SK-N-SH (cell line): Measurements from ENCODE around the gene MINDY2. TPM values are rescaled to one million over a fixed set of nuclear protein-coding genes. Genes with fewer than 3 reads are reported as not detected.

Experiments used
- CTCF ChIA-PET: fragments of 300-600, 350-600 bp; formaldehyde crosslinking; extraction: SDS; loops from one replicate; lab custom pipeline; 2021; lab: Yijun Ruan, JAX
- POLR2A ChIA-PET: fragments of 350-600 bp; sonication (Branson Sonifier 250); formaldehyde crosslinking; extraction: SDS; loops from one replicate; lab custom pipeline; 2020; ENCODE audit warnings: antibody characterized with exemption, inconsistent platforms; lab: Yijun Ruan, JAX
- DNase-seq: peaks from one replicate; pipeline ENCODE4 v3.0.0; 2012
- H2AFZ ChIP-seq: fragments of 200-600 bp; sonication (generic); 2 replicates; pipeline ENCODE4 v1.8.1; 2016; ENCODE audit warnings: antibody characterized with exemption, mild to moderate bottlenecking, low read depth
- H3F3A ChIP-seq: fragments of 200-600 bp; sonication (generic); replicated peaks from 2 replicates; pipeline ENCODE3; 2016; ENCODE audit warnings: antibody characterized with exemption, mild to moderate bottlenecking; ENCODE audit not compliant: insufficient read depth
- H3K27ac ChIP-seq, 2 experiments: fragments of 200-500 bp in 1 of 2; fragments of 200-600 bp in 1 of 2; sonication (Bioruptor generic) in 1 of 2; sonication (generic), shearing (Covaris generic) in 1 of 2; 2 replicates each; pipeline versions ENCODE4 v1.5.1 to v1.6.1; 2014 to 2016; ENCODE audit warnings: low read depth in 2 of 2, inconsistent platforms in 1 of 2, low read length in 1 of 2, mild to moderate bottlenecking in 1 of 2, mixed read lengths in 1 of 2
- H3K27me3 ChIP-seq: fragments of 200-600 bp; sonication (generic), shearing (Covaris generic); 2 replicates; pipeline ENCODE4 v1.6.1; 2016; ENCODE audit warnings: mixed run types; ENCODE audit not compliant: insufficient read depth
- H3K36me3 ChIP-seq, 2 experiments: fragments of 200-500 bp in 1 of 2; fragments of 200-600 bp in 1 of 2; sonication (Bioruptor generic) in 1 of 2; sonication (generic) in 1 of 2; replicated peaks in 1 of 2; 2 replicates each; pipeline versions ENCODE3 to v1.5.1; 2014 to 2016; ENCODE audit warnings: low read length in 1 of 2, mild to moderate bottlenecking in 1 of 2; ENCODE audit not compliant: insufficient read depth in 2 of 2, control insufficient read depth in 1 of 2
- H3K4me1 ChIP-seq, 2 experiments: fragments of 200-500 bp in 1 of 2; fragments of 200-600 bp in 1 of 2; sonication (Bioruptor generic) in 1 of 2; sonication (generic), shearing (Covaris generic) in 1 of 2; 2 replicates each; pipeline versions ENCODE4 v1.5.1 to v1.6.1; 2014 to 2016; ENCODE audit warnings: low read depth in 1 of 2, low read length in 1 of 2, mixed run types in 1 of 2; ENCODE audit not compliant: insufficient read depth in 2 of 2, control insufficient read depth in 1 of 2
- H3K4me2 ChIP-seq: fragments of 200-600 bp; sonication (generic), shearing (Covaris generic); 2 replicates; pipeline ENCODE4 v1.6.1; 2017; ENCODE audit warnings: mixed run types
- H3K4me3 ChIP-seq, 2 experiments: fragments of 200-500 bp in 1 of 2; fragments of 200-600 bp in 1 of 2; sonication (Bioruptor generic) in 1 of 2; sonication (generic), shearing (Covaris generic) in 1 of 2; 2 replicates each; pipeline versions ENCODE4 v1.5.1 to v1.8.1; 2014 to 2016; ENCODE audit warnings: low read depth in 2 of 2, inconsistent platforms in 1 of 2, low read length in 1 of 2, mild to moderate bottlenecking in 1 of 2, mixed read lengths in 1 of 2, moderate library complexity in 1 of 2
- H3K79me2 ChIP-seq: fragments of 200-600 bp; sonication (generic); 2 replicates; pipeline ENCODE4 v1.8.1; 2017; ENCODE audit warnings: mild to moderate bottlenecking; ENCODE audit not compliant: insufficient read depth
- H3K9ac ChIP-seq: fragments of 200-600 bp; sonication (generic); 2 replicates; pipeline ENCODE4 v1.6.1; 2017; ENCODE audit warnings: mixed run types
- H3K9me2 ChIP-seq: fragments of 200-600 bp; sonication (generic); 2 replicates; pipeline ENCODE4 v1.6.1; 2017; ENCODE audit warnings: mixed run types
- H3K9me3 ChIP-seq: fragments of 200-600 bp; sonication (generic); 2 replicates; pipeline ENCODE4 v1.6.1; 2017; ENCODE audit warnings: mixed run types, mild to moderate bottlenecking, moderate library complexity
- H4K20me1 ChIP-seq: fragments of 200-600 bp; sonication (generic); 2 replicates; pipeline ENCODE4 v1.6.1; 2017; ENCODE audit warnings: mild to moderate bottlenecking, mixed run types; ENCODE audit not compliant: insufficient read depth
- CHD2 ChIP-seq: fragments of 150-350 bp; IDR thresholded peaks from 2 replicates; pipeline ENCODE4 v1.6.1; 2018; ENCODE audit warnings: low read length; ENCODE audit not compliant: partially characterized antibody
- EP300 ChIP-seq, 2 experiments: IDR thresholded peaks; 2 replicates each; pipeline versions ENCODE4 v1.4.0 to v1.6.1; 2012; ENCODE audit warnings: borderline replicate concordance in 1 of 2, low read depth in 1 of 2, low read length in 1 of 2
- MEF2A ChIP-seq: IDR thresholded peaks from 2 replicates; pipeline ENCODE4 v1.4.0; 2012; ENCODE audit warnings: low read depth, borderline replicate concordance
- NFIC ChIP-seq: IDR thresholded peaks from 2 replicates; pipeline ENCODE4 v1.4.0; 2012; ENCODE audit warnings: borderline replicate concordance
- RCOR1 ChIP-seq: fragments of 150-350 bp; IDR thresholded peaks from 2 replicates; pipeline ENCODE4 v1.6.1; 2017; ENCODE audit warnings: antibody characterized with exemption, low read length
- SIN3A ChIP-seq: IDR thresholded peaks from 2 replicates; pipeline ENCODE4 v1.6.1; 2012; ENCODE audit warnings: low read depth, mild to moderate bottlenecking, low read length, moderate library complexity, borderline replicate concordance
- SMC3 ChIP-seq: IDR thresholded peaks from 2 replicates; pipeline ENCODE4 v1.6.1; 2012; ENCODE audit warnings: low read depth, low read length, improper control_type of control experiment
- TAF1 ChIP-seq: IDR thresholded peaks from 2 replicates; pipeline ENCODE4 v1.6.1; 2012; ENCODE audit warnings: low read depth, mild to moderate bottlenecking, low read length, moderate library complexity, borderline replicate concordance
- WGBS: methylation state at CpG from one replicate; pipeline ENCODE4 v1.1.6; 2017; ENCODE audit warnings: low lambda C conversion rate; 5-methylcytosine and 5-hydroxymethylcytosine counted together
- polyA plus RNA-seq, 3 experiments: library from polyadenylated mRNA; depleted of rRNA; stranded (reverse); fragments of >200 nt; gene quantifications; 2 replicates each; pipeline ENCODE4 v1.2.3, GENCODE V29; 2012
- TF ChIP-seq, protein P1 (sequence below): fragments of 150-350 bp; IDR thresholded peaks from 2 replicates; pipeline ENCODE4 v1.6.1; 2016; ENCODE audit warnings: mild to moderate bottlenecking, low read depth, low read length
- TF ChIP-seq, protein P2 (sequence below): IDR thresholded peaks from 2 replicates; pipeline ENCODE4 v1.4.0; 2012; ENCODE audit warnings: low read depth, borderline replicate concordance

The MINDY2 gene
- polyA plus RNA-seq, 1 of the 3 experiments (the other 2 are of a cell fraction) = 1.0 TPM

DNA sequence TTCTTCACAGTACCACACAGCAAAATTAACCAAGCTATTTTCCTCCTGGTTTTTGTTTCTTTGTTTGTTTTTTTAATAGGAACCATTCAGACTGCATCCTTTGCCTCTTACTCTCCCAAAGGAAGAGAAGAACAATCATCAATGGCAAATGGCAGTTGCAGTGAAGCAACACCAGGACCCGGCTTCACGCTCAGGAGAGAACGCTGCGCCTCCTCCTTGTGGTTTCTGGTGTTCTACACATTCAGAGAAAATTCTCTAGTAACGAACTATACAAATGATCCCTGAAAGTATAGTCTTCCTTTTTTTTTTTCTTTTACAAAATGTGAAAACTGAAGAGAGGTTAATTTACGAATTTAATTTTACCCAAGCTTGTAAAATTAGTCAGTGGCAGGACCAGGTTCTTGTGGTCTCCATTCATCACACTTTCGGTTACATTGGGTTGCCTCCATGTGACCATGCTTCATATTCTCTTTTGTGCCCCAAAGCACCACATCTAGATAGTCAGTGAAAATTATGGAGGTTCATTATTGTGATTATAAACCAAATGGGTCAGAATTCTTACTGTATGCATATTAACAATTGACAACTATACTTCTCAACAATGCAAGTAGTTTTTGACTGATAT lies 10.6 kb upstream of the MINDY2 start:
- H3F3A ChIP-seq = no peaks in the 10 kb centered on the region
- H3K27ac ChIP-seq = no peak overlapping the region
- no peak overlapping the region for H3K9ac ChIP-seq
- H3K4me3 ChIP-seq = no peak overlapping the region
- CTCF ChIA-PET = interaction anchor here (0.6 to 2.2 kb wide), 6 partner anchors 11 to 768 kb away, joined by 3 to 8 read pairs (median 4); partner anchors contain the start of gene MINDY2
- no peaks in the 10 kb centered on the region for H3K9me2 ChIP-seq
- H3K4me2 ChIP-seq = no peak overlapping the region
- H3K4me1 ChIP-seq = no peaks in the 10 kb centered on the region
- H3K9me3 ChIP-seq = 0 out of 2 replicates have a peak, but pooled peaks cover 3% of the 10 kb centered on the region
- 79% methylated on average over 7 of the region's 7 CpGs for WGBS
- no peaks in the 10 kb centered on the region for H3K79me2 ChIP-seq
- no peak for DNase-seq
- H2AFZ ChIP-seq = no peak overlapping the region
- no peak for TF ChIP-seq EP300 (IDR thresholded peaks at IDR 0.05; ENCODE audit: borderline replicate concordance in 1 of 2, low read depth in 1 of 2, low read length in 1 of 2)
- no peaks in the 10 kb centered on the region for H3K27me3 ChIP-seq
- POLR2A ChIA-PET = interaction anchor here (0.6 kb wide), 1 partner anchor 170 kb away, joined by 5 read pairs; no protein-coding TSS in a partner anchor
- H3K36me3 ChIP-seq = no peaks in the 10 kb centered on the region
- H4K20me1 ChIP-seq = no peaks in the 10 kb centered on the region

DNA sequence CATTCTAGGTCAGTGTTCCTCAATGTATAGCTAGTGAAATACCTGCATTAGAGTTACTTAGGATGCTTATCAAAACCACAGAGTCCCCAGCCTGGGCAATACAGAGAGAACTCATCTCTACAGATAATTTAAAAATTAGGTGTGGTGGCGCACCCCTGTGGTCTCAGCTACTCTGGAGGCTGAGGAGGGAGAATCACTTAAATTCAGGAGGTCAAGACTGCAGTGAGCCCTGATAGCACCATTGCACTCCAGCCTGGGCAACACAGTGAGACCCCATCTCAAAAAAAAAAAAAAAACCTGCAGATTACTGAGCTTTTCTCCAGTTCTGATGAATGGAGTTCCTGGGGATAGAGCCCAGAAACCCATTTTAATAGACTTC lies 10.1 kb upstream of the MINDY2 start:
- ChIA-PET POLR2A (no interaction called here), CTCF (interaction anchor here (1.0 to 2.0 kb wide), 3 partner anchors 491 to 768 kb away, joined by 3 to 5 read pairs (median 3); no protein-coding TSS in a partner anchor)
- H3K4me3 ChIP-seq = no peak overlapping the region

More for the DNA sequence above, 10.1 kb upstream of the MINDY2 start:
- Histone ChIP-seq H4K20me1 (no peaks in the 10 kb centered on the region), H2AFZ (no peak overlapping the region), H3K4me1 (no peaks in the 10 kb centered on the region), H3K27me3 (no peaks in the 10 kb centered on the region), H3K9me2 (no peaks in the 10 kb centered on the region), H3F3A (no peaks in the 10 kb centered on the region), H3K79me2 (no peaks in the 10 kb centered on the region), H3K9ac (no peak overlapping the region), H3K4me2 (no peak overlapping the region), H3K36me3 (no peaks in the 10 kb centered on the region), H3K9me3 (0 out of 2 replicates have a peak, but pooled peaks cover 3% of the 10 kb centered on the region), H3K27ac (no peak overlapping the region)
- no peak for DNase-seq
- TF ChIP-seq SMC3 = no peak
- no peak for TF ChIP-seq SIN3A
- TF ChIP-seq TAF1 = no peak
- TF ChIP-seq RCOR1 = no peak
- TF ChIP-seq CHD2 = no peak
- TF ChIP-seq MEF2A = no peak
- TF ChIP-seq, protein P1, sequence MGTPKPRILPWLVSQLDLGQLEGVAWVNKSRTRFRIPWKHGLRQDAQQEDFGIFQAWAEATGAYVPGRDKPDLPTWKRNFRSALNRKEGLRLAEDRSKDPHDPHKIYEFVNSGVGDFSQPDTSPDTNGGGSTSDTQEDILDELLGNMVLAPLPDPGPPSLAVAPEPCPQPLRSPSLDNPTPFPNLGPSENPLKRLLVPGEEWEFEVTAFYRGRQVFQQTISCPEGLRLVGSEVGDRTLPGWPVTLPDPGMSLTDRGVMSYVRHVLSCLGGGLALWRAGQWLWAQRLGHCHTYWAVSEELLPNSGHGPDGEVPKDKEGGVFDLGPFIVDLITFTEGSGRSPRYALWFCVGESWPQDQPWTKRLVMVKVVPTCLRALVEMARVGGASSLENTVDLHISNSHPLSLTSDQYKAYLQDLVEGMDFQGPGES = no peak
- TF ChIP-seq, protein P2, sequence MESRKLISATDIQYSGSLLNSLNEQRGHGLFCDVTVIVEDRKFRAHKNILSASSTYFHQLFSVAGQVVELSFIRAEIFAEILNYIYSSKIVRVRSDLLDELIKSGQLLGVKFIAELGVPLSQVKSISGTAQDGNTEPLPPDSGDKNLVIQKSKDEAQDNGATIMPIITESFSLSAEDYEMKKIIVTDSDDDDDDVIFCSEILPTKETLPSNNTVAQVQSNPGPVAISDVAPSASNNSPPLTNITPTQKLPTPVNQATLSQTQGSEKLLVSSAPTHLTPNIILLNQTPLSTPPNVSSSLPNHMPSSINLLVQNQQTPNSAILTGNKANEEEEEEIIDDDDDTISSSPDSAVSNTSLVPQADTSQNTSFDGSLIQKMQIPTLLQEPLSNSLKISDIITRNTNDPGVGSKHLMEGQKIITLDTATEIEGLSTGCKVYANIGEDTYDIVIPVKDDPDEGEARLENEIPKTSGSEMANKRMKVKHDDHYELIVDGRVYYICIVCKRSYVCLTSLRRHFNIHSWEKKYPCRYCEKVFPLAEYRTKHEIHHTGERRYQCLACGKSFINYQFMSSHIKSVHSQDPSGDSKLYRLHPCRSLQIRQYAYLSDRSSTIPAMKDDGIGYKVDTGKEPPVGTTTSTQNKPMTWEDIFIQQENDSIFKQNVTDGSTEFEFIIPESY = no peak
- no peak for TF ChIP-seq NFIC
- 94% methylated on average over 1 of the region's 1 CpG for WGBS
